IgD-negative memory B cell (primary cell): ENCODE data around the gene TAS2R1. TPM values are rescaled to one million over a fixed set of nuclear protein-coding genes. Genes with fewer than 3 reads are reported as not detected.

Source experiments
- H3K27ac Mint-ChIP-seq, 3 donors: one replicate each; pipeline ENCODE4 v1.8.0; 2020 to 2022; ENCODE audit warnings: mild to moderate bottlenecking in 3 of 3, mixed read lengths in 3 of 3, moderate library complexity in 1 of 3
- H3K27me3 Mint-ChIP-seq: one replicate; pipeline ENCODE4 v1.8.0; 2021; ENCODE audit warnings: mixed read lengths
- H3K36me3 Mint-ChIP-seq: one replicate; pipeline ENCODE4 v1.8.0; 2020; ENCODE audit warnings: mild to moderate bottlenecking, mixed read lengths
- H3K4me1 Mint-ChIP-seq, 3 donors: one replicate each; pipeline ENCODE4 v1.8.0; 2020 to 2022; ENCODE audit warnings: mixed read lengths in 3 of 3, mild to moderate bottlenecking in 1 of 3
- H3K4me3 Mint-ChIP-seq, 4 donors: one replicate each; pipeline ENCODE4 v1.8.0; 2020 to 2022; ENCODE audit warnings: mild to moderate bottlenecking in 4 of 4, mixed read lengths in 4 of 4, moderate library complexity in 3 of 4
- H3K9me3 Mint-ChIP-seq, 3 donors: one replicate each; pipeline ENCODE4 v1.8.0; 2020 to 2021; ENCODE audit warnings: mixed read lengths in 3 of 3, mild to moderate bottlenecking in 1 of 3
- polyA plus RNA-seq: library from polyadenylated mRNA; unstranded; fragments of 300-500 nt; fragmentation: Illumina TruSeq; gene quantifications from one replicate; pipeline ENCODE4 v1.2.3, GENCODE V29; 2021

The TAS2R1 gene, protein sequence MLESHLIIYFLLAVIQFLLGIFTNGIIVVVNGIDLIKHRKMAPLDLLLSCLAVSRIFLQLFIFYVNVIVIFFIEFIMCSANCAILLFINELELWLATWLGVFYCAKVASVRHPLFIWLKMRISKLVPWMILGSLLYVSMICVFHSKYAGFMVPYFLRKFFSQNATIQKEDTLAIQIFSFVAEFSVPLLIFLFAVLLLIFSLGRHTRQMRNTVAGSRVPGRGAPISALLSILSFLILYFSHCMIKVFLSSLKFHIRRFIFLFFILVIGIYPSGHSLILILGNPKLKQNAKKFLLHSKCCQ
- polyA plus RNA-seq, result not detected

DNA sequence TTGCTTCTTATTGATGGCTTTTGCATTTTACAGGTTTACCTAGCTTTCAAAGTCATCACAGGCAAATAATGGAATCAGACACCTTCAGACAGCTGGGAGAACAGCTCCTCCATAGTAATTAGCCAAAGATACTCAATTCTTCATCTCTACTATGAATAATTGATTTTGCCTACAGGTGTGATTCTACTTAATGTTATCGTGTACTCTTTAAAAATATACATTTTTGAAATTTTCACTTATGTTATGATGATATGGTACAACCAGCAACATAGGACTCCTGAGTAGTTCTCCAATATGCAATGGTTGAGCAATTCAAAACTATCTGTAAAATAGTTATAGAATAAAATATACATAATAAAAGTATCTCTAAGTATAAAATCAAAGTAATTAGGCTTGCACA lies at the start of gene TAS2R1:
Gene TAS2R1 (minus strand): TSS at position 101 of the 400 bp plus-strand sequence. CDS start 319 bp downstream, outside the sequence.
- Mint-ChIP-seq H3K27me3 (no peaks in the 10 kb centered on the region), H3K36me3 (no peaks in the 10 kb centered on the region), H3K27ac (peak within 1 kb of the TSS in 1 of 3 donors; percentile 17), H3K4me1 (no peaks in the 10 kb centered on the region), H3K4me3 (no peak within 1 kb of the TSS), H3K9me3 (peaks cover 7 to 20% (median 7%) of the 10 kb centered on the region in 3 donors)

DNA sequence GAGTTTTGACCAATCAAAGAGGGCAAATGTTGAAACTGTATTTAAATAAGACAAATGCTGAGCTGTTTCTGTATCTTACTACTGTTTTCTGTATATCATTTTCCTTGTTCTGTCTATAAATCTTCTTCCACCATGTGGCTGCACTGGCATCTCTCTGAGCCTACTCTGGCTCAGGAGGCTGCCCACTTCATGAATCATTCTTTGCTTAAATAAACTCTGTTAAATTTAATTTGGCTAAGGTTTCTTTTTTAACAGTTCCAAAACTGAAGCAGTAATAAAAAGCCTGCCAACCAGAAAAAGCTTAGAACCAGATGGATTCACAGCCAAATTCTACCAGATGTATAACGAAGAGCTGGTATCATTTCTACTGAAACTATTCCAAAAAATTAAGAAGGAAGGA lies 40.2 kb upstream of the TAS2R1 start:
- no peaks in the 10 kb centered on the region for H3K27me3 Mint-ChIP-seq
- H3K27ac Mint-ChIP-seq, result no peak overlapping the region
- no peaks in the 10 kb centered on the region for H3K4me1 Mint-ChIP-seq
- H3K4me3 Mint-ChIP-seq, result no peak overlapping the region
- H3K36me3 Mint-ChIP-seq, result no peaks in the 10 kb centered on the region
- peaks cover 5 to 22% (median 6%) of the 10 kb centered on the region in 3 donors for H3K9me3 Mint-ChIP-seq

DNA sequence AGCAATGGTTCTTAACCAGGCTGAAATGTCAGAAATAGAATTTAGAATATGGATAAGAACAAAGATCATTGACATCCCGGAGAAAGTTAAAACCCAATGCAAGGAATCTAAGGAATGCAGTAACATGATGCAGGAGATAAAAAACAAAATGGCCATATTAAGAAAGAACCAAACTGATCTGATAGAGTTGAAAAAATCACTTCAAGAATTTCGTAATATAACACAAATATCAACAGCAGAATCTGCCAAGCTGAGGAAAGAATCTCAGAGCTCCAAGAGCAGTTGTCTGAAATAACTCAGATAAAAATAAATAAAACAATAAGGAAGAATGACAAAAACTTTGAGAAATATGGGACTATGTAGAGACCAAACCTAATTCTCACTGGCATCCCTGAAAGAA lies 37.8 kb upstream of the TAS2R1 start:
- no peaks in the 10 kb centered on the region for H3K36me3 Mint-ChIP-seq
- H3K4me1 Mint-ChIP-seq, result no peaks in the 10 kb centered on the region
- no peak overlapping the region for H3K27ac Mint-ChIP-seq
- no peaks in the 10 kb centered on the region for H3K27me3 Mint-ChIP-seq
- H3K4me3 Mint-ChIP-seq, result peak overlapping the region in 1 of 4 donors; percentile 23
- H3K9me3 Mint-ChIP-seq, result peaks cover 6 to 22% (median 7%) of the 10 kb centered on the region in 3 donors

DNA sequence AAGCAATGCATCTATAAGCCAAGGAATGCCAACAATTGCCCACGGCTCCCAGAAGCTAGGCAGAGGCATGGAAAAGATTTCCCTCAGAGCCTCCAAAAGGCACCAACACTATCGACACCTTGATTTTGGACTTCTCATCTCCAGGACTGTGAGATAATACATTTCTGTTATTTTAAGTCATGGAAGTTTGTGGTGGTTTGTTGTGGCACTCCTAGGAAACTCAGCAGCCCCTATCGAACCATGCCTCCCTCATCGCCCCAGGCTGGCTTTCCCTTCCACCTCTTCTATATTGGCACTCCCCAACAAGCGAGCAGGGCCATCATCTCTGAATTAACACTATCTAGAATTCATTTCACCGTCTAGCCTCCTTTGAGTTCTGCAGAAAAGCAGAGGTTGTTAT lies 33.7 kb upstream of the TAS2R1 start:
- no peak overlapping the region for H3K4me3 Mint-ChIP-seq
- H3K9me3 Mint-ChIP-seq, result peaks cover 3 to 12% (median 6%) of the 10 kb centered on the region in 3 donors
- H3K27me3 Mint-ChIP-seq, result no peaks in the 10 kb centered on the region
- H3K4me1 Mint-ChIP-seq, result no peaks in the 10 kb centered on the region
- H3K36me3 Mint-ChIP-seq, result no peaks in the 10 kb centered on the region
- H3K27ac Mint-ChIP-seq, result no peak overlapping the region

DNA sequence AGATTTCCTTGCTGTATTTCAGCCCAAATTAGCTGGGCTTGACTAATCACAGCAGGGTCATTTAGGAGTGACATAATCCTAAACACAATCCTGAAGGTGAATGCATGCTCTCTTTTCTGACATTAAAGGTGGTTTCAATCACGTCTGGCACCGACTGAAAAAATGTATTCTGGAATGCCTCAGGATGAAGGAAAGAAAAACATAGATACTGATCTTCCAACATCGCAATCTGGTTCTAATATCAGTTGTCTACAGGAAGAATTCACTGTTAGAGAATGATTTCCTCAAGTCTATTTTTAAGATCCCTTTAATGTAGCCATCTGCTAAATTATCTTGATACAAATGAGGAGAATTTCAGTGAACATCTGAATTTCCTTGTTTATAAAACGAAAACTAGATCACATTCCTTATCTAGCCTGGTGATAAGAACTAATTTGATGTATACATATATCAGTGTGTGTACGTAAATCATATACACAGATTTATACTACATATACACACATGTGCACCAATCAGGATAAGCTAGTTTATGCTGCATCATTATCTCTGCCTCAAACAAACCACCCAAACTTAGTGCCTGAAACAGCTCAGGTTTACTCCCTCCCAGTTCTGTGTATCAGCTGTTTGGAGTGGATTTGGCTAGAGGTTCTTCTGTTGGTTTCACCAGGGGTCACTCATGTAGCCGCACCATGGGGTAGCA lies 31.3 kb upstream of the TAS2R1 start:
- peaks cover 2 to 3% (median 3%) of the 10 kb centered on the region in 3 donors for H3K9me3 Mint-ChIP-seq
- no peaks in the 10 kb centered on the region for H3K4me1 Mint-ChIP-seq
- H3K27me3 Mint-ChIP-seq, result no peaks in the 10 kb centered on the region
- no peaks in the 10 kb centered on the region for H3K36me3 Mint-ChIP-seq
- no peak overlapping the region for H3K4me3 Mint-ChIP-seq
- no peak overlapping the region for H3K27ac Mint-ChIP-seq

DNA sequence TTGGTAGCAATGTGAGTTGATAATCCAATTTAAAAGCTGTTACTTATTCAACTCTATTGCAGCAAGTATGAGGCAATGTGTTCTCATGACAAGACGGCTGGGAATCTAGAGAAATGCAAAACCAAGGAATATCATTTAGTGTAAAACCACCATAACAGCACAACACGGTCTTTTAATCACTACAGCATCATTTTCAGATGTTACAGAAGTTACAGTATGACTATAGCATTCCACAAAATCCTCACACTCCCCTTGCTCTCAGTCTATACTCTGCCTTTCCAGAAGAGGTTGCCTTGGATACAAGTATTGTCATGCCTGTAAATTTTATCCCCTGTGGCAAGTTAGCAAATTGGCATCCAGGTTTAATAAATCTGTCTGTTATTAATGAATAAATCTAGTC lies 28.6 kb upstream of the TAS2R1 start:
- Mint-ChIP-seq H3K4me1 (no peaks in the 10 kb centered on the region), H3K4me3 (no peak overlapping the region), H3K36me3 (no peaks in the 10 kb centered on the region), H3K9me3 (peaks cover 0 to 2% (median 0%) of the 10 kb centered on the region in 3 donors), H3K27me3 (no peaks in the 10 kb centered on the region), H3K27ac (no peak overlapping the region)

DNA sequence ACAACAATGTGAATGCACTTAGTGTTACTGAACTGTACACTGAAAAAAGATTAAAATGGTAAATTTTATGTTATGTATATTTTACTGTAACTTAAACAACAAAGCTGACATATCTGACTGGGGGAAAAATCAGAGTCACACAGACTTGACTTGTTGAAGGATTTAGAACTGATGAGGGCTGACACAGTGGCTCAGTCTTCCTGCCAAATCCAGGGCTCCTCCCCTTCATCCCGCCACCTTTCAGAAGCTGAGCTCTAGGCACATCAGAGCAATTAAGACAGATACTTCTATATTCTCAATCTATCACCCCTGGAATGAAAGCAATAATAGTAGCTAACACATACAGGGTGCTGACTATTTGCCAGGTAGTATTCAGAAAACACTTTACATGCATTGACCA lies 27.7 kb upstream of the TAS2R1 start:
- H3K27ac Mint-ChIP-seq, result no peak overlapping the region
- H3K27me3 Mint-ChIP-seq, result no peaks in the 10 kb centered on the region
- H3K36me3 Mint-ChIP-seq, result no peaks in the 10 kb centered on the region
- H3K4me1 Mint-ChIP-seq, result no peaks in the 10 kb centered on the region
- H3K4me3 Mint-ChIP-seq, result no peak overlapping the region
- H3K9me3 Mint-ChIP-seq, result peaks cover 0 to 3% (median 2%) of the 10 kb centered on the region in 3 donors

DNA sequence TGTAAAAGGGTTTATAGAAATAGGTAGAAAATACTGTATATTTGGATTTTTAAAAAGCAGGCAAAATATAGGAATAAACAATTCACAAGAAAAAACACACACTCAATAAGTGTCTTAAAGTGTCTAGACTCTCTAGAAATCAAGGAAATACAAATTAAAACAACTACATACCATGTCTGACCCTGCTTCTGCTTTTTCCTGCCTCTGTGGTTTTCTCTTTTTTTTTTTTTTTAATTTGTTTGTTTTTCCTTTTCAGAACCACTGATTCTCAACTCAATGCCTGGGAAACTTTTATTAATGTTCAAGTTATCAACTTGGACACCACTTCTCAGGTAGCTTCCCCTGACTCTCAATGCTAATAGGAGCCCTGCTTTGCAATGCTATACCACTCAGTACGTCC lies 25.5 kb upstream of the TAS2R1 start:
- Mint-ChIP-seq H3K4me1 (no peaks in the 10 kb centered on the region), H3K9me3 (peaks cover 0 to 3% (median 2%) of the 10 kb centered on the region in 3 donors), H3K36me3 (no peaks in the 10 kb centered on the region), H3K27ac (no peak overlapping the region), H3K4me3 (no peak overlapping the region), H3K27me3 (no peaks in the 10 kb centered on the region)

DNA sequence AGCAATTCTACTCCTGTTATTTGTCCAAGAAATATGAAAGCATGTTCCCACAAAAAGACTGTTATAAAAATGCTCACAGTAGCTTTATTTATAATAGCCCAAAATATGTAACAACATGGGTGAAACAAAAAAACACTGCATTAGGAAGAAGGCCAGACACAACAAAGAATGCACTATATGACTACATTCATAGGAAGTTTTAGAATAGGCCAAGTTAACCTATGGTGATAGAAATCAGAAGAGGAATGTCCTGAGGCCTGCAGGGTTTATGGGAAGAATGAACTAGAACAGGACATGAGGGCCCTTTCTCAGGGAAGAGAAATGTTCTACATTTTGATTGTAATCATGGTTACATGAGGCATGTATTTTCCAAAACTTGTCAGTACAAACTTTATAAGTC lies 24.7 kb upstream of the TAS2R1 start:
- Mint-ChIP-seq H3K9me3 (peaks cover 3 to 6% (median 3%) of the 10 kb centered on the region in 3 donors), H3K4me1 (no peaks in the 10 kb centered on the region), H3K27me3 (no peaks in the 10 kb centered on the region), H3K27ac (no peak overlapping the region), H3K36me3 (no peaks in the 10 kb centered on the region), H3K4me3 (no peak overlapping the region)

DNA sequence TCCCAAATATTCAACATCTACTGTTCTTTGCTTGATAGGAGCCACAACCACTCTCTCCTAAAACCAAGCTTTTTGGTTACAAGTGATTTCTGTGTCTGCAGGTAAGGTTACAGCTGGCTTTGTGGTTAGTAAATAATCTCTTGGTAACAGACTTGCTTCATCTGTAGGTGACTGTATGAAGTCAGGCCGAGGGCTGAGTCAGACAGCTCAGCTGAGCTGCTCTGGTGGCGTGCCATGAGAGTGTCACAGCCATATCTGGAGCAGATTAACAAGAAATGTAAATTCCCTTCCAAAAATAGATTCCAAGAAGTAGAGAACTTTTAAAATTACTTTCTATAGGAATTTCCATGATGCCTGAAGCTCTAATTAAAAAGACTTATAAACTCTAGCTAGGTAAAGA lies 23.7 kb upstream of the TAS2R1 start:
- H3K36me3 Mint-ChIP-seq, result no peaks in the 10 kb centered on the region
- peaks cover 3 to 6% (median 3%) of the 10 kb centered on the region in 3 donors for H3K9me3 Mint-ChIP-seq
- no peak overlapping the region for H3K4me3 Mint-ChIP-seq
- H3K27me3 Mint-ChIP-seq, result no peaks in the 10 kb centered on the region
- no peak overlapping the region for H3K27ac Mint-ChIP-seq
- H3K4me1 Mint-ChIP-seq, result no peaks in the 10 kb centered on the region

DNA sequence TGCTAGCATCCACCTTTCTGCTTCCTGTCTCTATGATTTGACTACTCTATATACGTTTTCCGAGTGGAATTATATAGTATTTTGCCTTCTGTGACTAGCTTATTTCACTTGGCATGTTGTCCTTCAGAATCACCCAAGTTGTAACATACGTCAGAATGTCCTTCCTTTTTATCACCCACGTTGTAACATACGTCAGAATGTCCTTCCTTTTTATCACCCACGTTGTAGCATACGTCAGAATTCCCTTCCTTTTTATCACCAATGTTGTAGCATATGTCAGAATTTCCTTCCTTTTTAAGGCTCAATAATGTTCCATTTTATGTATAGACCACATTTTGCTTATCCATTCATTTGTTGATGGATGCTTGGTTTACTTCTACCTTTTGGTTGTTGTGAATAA lies 22.9 kb upstream of the TAS2R1 start:
- Mint-ChIP-seq H3K27ac (no peak overlapping the region), H3K9me3 (peaks cover 3 to 6% (median 3%) of the 10 kb centered on the region in 3 donors), H3K4me1 (no peaks in the 10 kb centered on the region), H3K4me3 (no peak overlapping the region), H3K36me3 (no peaks in the 10 kb centered on the region), H3K27me3 (no peaks in the 10 kb centered on the region)

DNA sequence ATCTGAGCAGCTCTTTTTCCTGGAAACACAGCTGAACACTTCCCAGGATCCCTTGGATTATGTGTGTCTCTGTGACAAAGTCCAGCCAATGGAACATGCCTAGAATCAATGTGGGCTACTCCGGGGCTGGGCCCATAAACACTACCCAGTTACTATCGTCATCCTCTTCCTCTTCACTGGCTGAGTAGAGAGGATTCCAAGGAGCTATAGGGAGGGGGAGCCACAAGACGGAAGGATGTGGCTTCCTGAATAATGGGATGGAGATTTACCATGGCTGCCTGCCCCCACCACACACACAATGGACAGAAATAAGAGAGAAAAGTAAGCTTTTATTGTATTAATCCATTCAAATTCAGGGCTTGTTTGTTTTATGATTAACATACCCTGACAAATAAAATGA lies 22.1 kb upstream of the TAS2R1 start:
- Mint-ChIP-seq H3K27me3 (no peaks in the 10 kb centered on the region), H3K4me1 (no peaks in the 10 kb centered on the region), H3K27ac (no peak overlapping the region), H3K4me3 (no peak overlapping the region), H3K36me3 (no peaks in the 10 kb centered on the region), H3K9me3 (peaks cover 3 to 7% (median 4%) of the 10 kb centered on the region in 3 donors)

DNA sequence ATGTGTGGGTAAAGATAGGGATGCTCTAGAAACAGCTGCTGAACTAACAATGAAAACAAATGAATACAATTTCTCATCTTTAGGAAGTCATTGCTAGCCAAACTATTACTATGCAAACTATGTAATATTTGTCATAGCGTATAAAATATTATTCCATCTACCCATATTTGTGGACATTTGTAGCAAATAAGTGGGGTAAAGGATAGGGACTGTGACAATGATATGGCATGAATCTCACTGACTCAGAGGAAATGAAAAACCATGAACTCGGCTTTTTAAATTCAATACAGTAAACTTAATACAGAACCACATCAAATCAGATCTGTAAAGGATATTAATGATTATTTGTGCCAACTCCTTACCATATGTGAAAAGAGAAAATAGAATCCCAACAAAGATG lies 16.7 kb upstream of the TAS2R1 start:
- H3K36me3 Mint-ChIP-seq, result no peaks in the 10 kb centered on the region
- no peak overlapping the region for H3K4me3 Mint-ChIP-seq
- H3K27ac Mint-ChIP-seq, result no peak overlapping the region
- peaks cover 3 to 4% (median 4%) of the 10 kb centered on the region in 3 donors for H3K9me3 Mint-ChIP-seq
- H3K27me3 Mint-ChIP-seq, result no peaks in the 10 kb centered on the region
- no peaks in the 10 kb centered on the region for H3K4me1 Mint-ChIP-seq

DNA sequence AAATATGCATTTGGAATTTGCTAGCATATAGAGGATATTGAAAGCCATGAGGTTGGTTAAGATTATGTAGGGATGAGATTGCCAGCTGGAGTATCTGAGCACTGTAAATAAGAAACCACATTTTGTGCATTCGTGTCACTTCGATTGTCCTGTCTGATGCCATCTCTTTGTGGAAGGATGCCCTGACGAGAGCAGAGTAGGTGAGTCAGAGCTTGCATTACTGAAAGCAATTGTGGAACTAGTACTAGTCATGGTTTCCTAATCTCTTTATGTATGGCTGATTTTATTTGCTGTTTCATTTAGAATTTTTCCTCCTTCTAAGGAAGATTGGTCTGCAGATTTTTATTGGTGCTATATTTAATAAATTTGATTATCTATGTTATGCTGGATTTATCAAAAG lies 14.5 kb upstream of the TAS2R1 start:
- H3K4me3 Mint-ChIP-seq, result no peak overlapping the region
- no peaks in the 10 kb centered on the region for H3K27me3 Mint-ChIP-seq
- no peak overlapping the region for H3K27ac Mint-ChIP-seq
- H3K9me3 Mint-ChIP-seq, result peaks cover 0 to 5% (median 0%) of the 10 kb centered on the region in 3 donors
- no peaks in the 10 kb centered on the region for H3K36me3 Mint-ChIP-seq
- H3K4me1 Mint-ChIP-seq, result no peaks in the 10 kb centered on the region

DNA sequence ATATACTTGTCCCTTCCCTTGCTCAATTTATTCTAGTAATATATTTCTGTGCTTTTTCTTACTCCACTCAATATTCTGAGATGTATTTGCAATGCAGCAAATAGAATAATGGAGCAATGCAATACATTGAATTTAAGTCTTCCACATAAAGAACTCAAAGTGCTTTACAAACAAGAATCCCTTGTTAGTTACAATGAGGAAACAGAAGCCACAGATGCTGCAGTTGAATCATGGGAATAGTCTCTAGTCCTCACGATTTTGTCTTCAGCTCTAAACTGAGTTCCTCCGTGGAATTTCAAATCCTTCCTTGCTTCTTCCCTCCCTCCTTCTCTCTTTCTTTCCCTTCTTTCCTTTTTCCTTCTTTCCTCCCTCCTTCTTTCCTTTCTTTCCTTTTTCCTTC lies 12.5 kb upstream of the TAS2R1 start:
- no peak overlapping the region for H3K27ac Mint-ChIP-seq
- no peaks in the 10 kb centered on the region for H3K27me3 Mint-ChIP-seq
- H3K9me3 Mint-ChIP-seq, result peaks cover 1 to 8% (median 3%) of the 10 kb centered on the region in 3 donors
- no peak overlapping the region for H3K4me3 Mint-ChIP-seq
- H3K36me3 Mint-ChIP-seq, result no peaks in the 10 kb centered on the region
- no peaks in the 10 kb centered on the region for H3K4me1 Mint-ChIP-seq
